GM19463 (cell line): ENCODE results near the gene URB2.

Source experiments
- ATAC-seq: cut with Tn5 transposase; IDR thresholded peaks from one replicate; pipeline ENCODE4 v1.9.1; 2021; ENCODE audit warnings: mild to moderate bottlenecking, moderate library complexity; ENCODE audit not compliant: unreplicated experiment

URB2 gene

GRCh38 chr1:229643996-229644745 lies 18.1 kb downstream of the URB2 start:
- ATAC-seq = peak; percentile 69

DNA sequence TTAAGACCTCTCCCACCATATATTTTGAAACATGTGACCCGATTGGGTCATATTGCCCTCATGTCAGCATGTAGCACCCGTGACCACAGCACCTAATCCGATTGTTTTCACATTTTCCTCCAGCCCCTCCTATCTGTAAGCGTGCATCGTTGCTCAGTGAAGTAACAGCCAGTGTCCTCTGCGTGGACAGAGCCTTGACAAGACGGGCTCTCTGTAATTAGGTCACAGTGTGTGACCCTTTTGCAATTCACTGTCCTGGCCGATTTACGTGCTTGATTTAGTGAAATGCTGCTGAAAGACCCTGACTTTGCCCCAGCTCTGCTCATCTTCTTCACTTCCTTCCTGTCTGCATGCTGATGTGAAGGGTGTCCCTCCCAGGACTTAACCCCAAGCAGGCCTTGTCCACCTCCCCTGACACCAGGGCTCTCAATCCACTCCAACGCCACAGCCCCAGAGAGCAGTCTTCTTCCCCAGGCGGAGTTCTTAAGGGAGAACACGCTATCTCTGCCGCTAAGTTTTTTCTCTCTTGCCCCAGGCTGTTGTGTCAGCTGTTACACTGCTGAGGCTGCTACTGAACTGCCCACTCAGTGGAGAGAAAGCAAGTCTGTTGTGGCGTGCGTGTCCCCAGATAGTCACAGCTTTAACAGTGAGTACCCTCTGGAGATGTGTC lies 19.4 kb downstream of the URB2 start:
- ATAC-seq = no peak

DNA sequence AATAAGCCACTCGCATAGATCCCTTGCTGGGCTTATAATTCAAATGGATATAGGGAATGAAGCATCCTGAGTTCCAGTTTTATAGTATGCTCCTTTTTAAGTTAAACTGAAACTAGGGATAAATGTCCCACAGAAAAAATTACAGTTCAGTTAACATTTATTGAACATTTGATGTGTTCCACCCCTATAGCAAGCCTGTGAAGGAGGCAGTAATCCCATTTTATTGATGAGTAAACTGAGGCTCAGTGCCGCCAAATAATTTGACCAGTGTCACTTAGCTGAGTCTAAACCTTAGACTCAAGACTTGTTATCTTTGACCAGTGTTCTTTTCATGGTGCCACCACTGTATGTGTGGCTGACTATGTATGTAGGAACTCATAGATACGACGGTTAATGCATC lies 22.4 kb downstream of the URB2 start:
- ATAC-seq = no peak

DNA sequence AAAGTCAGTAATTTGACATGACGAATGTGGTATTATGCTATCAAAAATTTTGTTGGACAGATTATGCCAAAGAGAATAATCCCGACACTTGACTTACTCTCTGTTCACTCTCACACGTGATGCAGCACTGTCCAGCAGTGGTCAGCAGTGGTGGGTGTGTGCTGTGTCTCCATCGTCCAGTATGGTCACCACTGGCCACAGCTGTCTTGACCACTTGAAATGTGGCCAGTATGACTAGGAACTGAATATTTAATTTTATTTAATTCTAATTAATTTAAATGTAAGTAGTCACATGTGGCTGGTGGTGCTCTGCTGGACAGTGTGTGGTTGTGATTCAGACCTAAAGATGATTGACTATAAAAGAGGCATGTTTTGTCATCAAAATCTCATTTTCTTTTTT lies 24.0 kb downstream of the URB2 start:
- ATAC-seq = no peak

DNA sequence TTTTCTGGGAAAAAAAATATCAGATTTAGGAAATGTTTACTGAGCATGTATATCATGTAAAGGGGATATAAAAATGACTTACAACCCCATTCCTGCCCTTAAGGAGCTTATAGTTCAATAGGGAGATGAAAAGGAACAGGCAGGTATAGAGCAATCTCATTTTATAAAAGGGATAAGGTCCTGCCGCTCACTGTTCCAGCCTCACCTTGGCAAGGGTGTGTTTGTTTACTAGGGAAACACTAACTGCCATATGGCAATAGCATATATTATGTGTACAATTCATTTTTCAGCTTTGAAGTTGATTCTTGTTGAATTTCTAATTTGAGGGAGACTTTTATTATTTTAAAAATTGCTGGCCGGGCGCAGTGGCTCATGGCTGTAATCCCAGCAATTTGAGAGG lies 25.5 kb downstream of the URB2 start:
- no peak for ATAC-seq

DNA sequence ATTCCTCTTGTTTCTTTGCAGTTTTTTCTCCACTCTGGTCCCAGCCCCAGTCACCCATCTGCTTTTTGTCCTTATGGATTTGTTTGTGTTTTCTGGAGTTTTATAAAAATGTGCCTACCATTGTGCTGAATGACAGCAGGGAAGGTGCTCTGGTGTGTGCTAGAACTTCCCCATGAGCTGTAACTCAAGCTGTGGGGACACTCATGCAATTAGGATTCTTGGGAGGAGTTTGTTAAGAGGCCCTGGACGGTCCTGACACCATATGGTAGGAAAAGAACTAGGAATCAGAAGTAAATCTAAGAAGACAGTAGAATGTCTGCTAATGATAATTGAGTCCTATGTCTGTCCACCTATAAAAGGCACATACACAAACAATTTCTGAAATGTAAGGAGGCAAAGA lies 27.4 kb downstream of the URB2 start:
- no peak for ATAC-seq

DNA sequence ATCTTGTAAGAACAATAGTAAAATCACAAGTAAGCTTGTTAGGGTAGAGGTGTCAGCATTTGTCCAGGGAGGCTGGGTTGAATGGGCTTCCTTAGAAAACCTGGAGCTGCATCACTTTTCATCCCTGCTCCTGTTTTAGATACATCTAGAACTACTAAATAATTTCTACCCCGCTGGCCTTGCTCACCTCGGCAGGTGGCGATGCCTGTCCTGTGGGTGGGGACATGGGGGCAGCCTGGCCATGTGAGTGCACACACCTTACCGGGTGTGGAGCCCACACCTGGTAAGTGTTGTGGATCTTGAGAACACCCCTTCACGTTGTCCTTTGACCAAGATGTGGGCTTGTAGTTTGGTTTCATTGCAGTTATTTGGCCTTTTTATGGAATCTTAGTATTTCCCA lies 29.7 kb downstream of the URB2 start:
- ATAC-seq = no peak

DNA sequence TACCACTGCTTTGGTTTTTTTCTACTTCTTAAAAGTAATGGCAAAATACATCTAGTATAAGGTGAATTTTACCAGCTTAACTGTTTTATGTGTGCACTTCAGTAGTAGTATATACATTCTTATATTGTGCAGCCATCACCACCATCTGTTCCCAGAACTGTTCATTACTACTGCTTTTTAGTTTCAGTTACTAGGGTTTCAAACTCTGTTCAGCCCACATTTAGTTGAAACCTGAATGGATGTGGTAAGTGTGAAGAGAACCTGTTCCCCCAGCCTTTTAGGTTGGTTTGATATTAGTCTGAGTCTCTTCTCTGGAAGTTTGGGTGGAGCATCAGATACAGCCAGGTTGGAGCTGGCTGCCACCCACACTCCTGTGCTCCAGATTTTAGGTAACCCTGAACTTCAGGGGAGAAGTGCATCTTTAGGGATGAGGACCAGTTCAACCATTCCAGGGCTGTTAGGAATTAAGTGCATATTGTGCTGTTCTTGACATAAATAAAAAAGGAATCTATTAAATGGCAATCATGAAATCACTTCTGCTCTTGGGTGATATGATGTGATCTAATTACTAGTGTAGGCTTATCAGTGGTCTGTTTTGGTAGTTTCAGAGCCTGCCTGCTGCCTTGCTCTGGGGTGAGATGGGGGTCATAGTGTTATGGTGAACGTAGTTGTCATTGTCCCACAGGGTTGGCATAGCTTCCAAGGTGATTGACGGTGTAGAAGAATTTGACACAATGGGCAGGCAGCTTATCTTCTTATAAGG lies 32.1 kb downstream of the URB2 start:
- ATAC-seq = no peak

- ATAC-seq = peak; percentile 65
These were observed 35.2 kb downstream of the URB2 start for GRCh38 chr1:229661022-229661877.

DNA sequence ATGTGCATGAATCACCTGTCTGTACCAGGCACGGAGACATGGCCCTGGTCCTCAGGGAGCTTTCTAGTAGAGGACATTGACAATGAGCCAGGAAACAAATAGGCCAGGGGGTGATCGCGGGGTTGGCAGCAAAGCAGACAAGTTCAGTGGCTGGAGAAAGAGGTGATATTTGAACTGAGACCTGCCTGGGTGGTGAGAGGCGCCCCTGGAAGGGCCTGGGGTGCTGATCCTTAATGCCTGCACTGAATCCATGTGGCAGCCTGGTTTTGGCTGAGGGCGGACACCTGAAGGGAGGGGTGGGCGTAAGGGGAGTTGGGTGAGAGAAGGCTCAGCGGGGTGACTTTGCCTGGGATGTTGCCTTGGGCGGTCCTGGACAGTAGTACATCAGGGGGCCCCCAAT lies 35.9 kb downstream of the URB2 start:
- ATAC-seq = no peak

DNA sequence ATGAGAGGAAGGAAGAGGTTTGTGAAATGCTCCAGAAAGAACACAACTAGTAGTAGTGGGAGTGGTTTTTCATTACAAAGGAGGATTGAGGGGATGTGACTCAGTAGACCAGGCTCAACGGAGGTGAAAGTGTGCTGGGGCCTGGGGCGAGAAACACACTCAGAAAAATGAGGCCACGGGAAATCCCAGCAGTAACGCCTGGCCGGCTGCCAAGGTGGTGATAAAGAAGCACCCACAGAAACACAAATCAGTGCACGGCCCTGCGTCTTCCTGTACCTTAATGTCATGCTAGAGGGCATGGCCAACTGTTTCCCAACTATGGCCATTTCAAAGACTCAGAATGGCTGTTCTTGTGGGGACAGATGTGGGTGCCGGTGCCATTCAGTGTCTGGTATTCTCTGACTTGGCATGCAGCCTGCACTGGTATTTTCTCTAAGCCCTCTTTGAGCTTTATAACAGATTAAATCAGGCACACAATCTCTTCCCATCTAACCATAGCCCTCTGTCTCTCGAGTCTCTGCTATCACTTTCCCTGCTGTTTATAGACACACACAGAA lies 38.2 kb downstream of the URB2 start:
- ATAC-seq = no peak

DNA sequence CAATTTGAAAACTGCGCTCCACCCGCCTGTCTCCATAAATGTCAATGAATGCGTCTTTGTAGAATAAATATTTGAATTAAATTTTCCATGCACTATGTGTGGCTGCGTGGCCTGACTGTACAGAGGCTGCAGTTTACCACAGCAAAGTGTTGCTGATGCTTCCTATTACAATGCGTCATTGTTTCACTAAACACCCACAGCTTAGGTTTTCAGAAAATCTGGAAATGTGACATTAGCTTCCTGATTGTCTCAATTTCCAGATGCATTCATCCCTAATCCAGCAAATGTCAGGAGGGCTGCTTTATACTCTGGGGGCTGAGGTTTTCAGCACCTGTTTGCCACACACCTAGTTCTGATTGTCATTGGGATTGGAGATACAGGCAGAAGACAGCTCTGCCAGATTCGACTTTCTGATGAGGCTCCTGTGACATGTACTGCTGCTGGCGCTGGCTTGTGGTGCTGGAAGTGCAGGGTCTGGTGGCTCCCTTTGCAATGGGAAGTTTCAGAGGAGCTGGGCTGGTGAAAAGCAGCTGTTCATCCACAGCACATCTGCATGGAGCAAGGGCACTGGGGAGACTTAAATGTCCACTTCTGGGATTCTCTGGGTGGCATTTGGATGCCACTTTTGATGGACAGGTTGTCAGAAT lies 40.0 kb downstream of the URB2 start:
- no peak for ATAC-seq

DNA sequence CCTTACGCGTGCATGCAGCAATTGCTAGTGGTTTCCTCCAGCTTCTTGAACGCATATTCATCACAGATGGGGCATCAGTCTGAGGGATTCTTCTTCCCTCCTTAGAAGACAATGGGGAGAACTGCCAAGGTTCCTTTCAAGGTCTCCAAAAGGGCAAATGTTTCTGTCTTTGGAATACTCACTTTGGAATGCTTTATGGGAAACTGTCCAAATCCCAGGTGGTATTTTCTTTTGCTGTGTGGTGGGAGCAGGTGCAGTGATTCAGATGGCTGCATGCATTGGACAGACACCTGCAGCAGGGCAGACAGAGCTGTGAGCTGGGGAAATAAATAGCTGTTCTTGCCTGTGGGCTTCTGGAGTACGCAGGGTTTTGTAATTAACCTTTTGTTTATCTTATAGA lies 40.5 kb downstream of the URB2 start:
- no peak for ATAC-seq

DNA sequence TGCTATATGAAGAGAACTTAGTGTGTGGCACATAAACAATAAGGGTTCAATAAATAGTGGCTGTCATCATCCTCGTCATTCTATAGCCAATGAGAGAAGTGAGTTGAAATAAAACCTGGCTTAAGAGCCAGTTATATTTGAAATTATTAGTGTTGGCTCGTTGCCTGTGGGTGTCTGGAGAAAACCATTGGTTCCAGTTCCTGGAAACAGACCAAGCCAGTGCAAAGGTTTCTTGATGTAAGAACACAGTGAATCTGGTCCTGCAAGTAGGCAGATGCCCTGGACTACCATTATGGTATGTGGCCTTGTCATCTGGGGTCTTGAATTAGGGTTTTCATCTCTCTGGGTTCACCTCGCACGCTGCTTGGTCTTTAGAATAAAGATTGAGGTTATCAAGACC lies 43.3 kb downstream of the URB2 start:
- ATAC-seq = no peak

DNA sequence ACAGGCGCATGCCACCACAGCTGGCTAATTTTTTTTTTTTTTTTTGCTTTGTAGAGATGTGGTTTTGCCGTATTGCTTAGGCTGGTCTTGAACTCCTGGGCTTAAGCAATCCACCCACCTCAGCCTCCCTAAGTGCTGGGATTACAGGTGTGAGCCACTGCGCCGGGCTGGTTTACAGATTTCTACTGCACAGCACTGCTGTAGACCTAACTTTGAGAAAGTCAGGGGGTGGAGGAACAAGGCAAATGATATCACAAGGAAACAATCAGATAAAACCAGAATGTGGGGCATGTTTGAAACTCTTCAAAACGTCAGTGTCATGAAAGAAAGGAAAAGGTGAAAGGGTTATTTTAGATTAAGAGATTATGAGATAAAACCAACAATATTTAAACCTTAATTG lies 45.3 kb downstream of the URB2 start:
- no peak for ATAC-seq

GRCh38 chr1:229672246-229672645 lies 46.2 kb downstream of the URB2 start:
- no peak for ATAC-seq

DNA sequence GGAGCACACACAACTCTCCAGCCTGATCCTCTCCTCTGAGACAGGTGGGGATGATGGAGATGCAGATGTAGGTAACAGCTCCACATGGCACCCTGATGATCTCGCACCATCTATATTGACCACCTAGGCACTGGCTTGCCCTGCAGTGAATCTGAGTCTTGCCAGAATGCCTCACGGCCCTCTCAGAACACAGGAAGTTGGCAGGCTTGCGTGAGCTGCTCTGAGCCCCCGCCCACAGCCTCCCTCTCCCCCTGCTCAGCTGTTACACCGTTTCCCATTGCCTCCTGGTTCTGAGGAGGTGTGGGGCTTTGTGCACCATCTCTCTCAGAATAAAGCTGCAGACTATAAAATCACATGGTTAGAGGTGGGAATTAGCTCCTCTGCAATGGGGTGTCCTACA lies 48.0 kb downstream of the URB2 start:
- ATAC-seq = no peak

GRCh38 chr1:229675396-229675795 lies 49.3 kb downstream of the URB2 start:
- no peak for ATAC-seq

DNA sequence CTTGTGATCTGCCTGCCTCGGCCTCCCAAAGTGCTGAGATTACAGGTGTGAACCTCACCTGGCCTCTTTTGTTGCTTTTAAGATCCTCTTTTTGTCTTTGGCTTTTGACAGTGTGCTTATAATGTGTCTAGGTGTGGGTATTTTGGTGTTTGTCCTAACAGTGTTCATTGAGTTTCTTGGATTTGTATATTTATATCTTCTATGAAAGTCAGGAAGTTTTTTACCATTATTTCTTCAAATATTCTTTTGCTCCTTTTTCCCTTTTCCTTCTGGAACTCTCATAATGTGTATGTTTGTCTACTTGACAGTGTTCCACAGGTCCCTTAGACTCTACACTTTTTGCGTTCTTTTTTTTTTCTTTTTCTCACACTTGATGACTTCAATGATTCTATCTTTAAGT lies 59.1 kb downstream of the URB2 start:
- ATAC-seq = no peak

DNA sequence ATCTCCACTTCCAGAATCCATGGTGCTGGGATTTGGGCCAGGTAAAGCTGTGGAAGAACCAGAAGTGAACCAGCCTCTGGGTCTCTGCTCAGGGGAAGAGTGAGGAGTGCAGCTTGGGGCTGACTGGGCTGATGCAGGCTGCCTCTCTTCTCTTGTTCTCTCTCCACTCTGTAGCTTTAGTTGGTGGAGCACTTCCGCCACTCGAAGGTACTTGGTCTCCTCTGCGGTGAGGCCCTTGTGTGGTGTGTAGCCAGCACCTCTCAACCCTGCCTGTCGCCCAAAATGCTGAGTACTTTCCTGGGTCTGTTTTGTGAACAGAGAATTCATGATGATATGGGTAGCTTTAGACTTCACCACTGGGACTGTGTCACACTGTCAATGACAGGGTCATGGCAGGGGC lies 63.2 kb downstream of the URB2 start:
- no peak for ATAC-seq
